Tibial nerve (tissue), 4 donors: ENCODE results near the gene OR2T4. TPM values are rescaled to one million over a fixed set of nuclear protein-coding genes. Genes with fewer than 3 reads are reported as not detected.

Experiments used
- DNase-seq, 2 donors: peaks; one replicate each; pipeline ENCODE4 v3.0.0-alpha.2; 2019; ENCODE audit warnings: low spot score in 2 of 2
- H3K27ac ChIP-seq, 4 donors: fragments of 200-600 bp; sonication (generic) in 3 of 4; one replicate each; pipeline ENCODE4 v1.5.1; 2017 to 2019; ENCODE audit warnings: mild to moderate bottlenecking in 1 of 4
- H3K27me3 ChIP-seq, 2 donors: fragments of 200-600 bp; sonication (generic) in 1 of 2; one replicate each; pipeline versions ENCODE4 v1.5.1 to v1.6.0; 2017 to 2019
- H3K36me3 ChIP-seq, 3 donors: fragments of 200-600 bp; sonication (generic); one replicate each; pipeline ENCODE4 v1.5.1; 2018 to 2019
- H3K4me1 ChIP-seq, 4 donors: fragments of 200-600 bp; sonication (generic) in 3 of 4; one replicate each; pipeline ENCODE4 v1.5.1; 2017 to 2019
- H3K4me3 ChIP-seq, 4 donors: fragments of 200-600 bp; sonication (generic) in 3 of 4; one replicate each; pipeline ENCODE4 v1.5.1; 2017 to 2019; ENCODE audit warnings: mild to moderate bottlenecking in 1 of 4, moderate library complexity in 1 of 4
- H3K9me3 ChIP-seq, 4 donors: fragments of 200-600 bp; sonication (generic) in 3 of 4; one replicate each; pipeline ENCODE4 v1.5.1; 2017 to 2019
- EP300 ChIP-seq, 2 donors: sonication (generic); formaldehyde crosslinking; IDR thresholded peaks; one replicate each; pipeline ENCODE4 v1.6.1; 2017; ENCODE audit warnings: antibody characterized with exemption in 2 of 2, mild to moderate bottlenecking in 1 of 2
- POLR2A ChIP-seq, 2 donors: fragments of 450-650 bp; IDR thresholded peaks; one replicate each; pipeline ENCODE4 v1.6.1; 2017; ENCODE audit warnings: antibody characterized with exemption in 2 of 2, mild to moderate bottlenecking in 2 of 2, moderate library complexity in 2 of 2
- WGBS, 2 donors: methylation state at CpG; one replicate each; pipeline ENCODE4 v1.1.5; 2018; 5-methylcytosine and 5-hydroxymethylcytosine counted together
- total RNA-seq, 4 donors: library from RNA; depleted of rRNA; stranded (reverse); fragments of >200 nt; gene quantifications; one replicate each; pipeline ENCODE4 v1.1.0, GENCODE V29; 2016
- TF ChIP-seq, protein P1 (sequence below), 5 experiments: fragments of 200-600 bp in 3 of 5; fragments of 450-650 bp in 2 of 5; sonication (generic) in 3 of 5; IDR thresholded peaks; one replicate each; pipeline ENCODE4 v1.5.1; 2016 to 2019; ENCODE audit warnings: antibody characterized with exemption in 5 of 5, mild to moderate bottlenecking in 3 of 5, moderate library complexity in 2 of 5

OR2T4 gene
- total RNA-seq, 4 donors from 2014 or later: not detected

DNA sequence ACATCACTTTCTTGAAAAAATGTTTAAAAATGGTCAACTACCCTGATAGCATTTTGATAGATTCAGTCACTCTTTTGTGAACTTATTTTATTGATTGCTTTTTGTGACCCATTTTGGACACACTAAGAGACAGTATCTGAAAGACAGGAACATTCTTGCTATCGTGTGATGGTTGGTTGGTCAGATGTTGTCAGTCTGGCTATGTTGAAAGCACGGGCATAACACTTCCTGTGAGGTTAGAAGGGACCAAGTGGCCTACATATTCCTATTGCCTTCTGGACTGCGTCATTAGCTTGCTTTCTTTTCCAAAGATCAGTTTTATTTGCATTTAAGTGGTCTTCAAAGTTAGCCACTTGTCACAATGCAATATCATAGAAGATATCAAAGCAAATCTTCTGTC lies 15.5 kb downstream of the OR2T4 start:
- TF ChIP-seq POLR2A (IDR thresholded peaks at IDR 0.05) (no peak), EP300 (IDR thresholded peaks at IDR 0.05) (no peak)
- TF ChIP-seq, protein P1, sequence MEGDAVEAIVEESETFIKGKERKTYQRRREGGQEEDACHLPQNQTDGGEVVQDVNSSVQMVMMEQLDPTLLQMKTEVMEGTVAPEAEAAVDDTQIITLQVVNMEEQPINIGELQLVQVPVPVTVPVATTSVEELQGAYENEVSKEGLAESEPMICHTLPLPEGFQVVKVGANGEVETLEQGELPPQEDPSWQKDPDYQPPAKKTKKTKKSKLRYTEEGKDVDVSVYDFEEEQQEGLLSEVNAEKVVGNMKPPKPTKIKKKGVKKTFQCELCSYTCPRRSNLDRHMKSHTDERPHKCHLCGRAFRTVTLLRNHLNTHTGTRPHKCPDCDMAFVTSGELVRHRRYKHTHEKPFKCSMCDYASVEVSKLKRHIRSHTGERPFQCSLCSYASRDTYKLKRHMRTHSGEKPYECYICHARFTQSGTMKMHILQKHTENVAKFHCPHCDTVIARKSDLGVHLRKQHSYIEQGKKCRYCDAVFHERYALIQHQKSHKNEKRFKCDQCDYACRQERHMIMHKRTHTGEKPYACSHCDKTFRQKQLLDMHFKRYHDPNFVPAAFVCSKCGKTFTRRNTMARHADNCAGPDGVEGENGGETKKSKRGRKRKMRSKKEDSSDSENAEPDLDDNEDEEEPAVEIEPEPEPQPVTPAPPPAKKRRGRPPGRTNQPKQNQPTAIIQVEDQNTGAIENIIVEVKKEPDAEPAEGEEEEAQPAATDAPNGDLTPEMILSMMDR (IDR thresholded peaks at IDR 0.05): no peak
- no peaks in the 10 kb centered on the region for H3K36me3 ChIP-seq
- H3K4me1 ChIP-seq: no peaks in the 10 kb centered on the region
- WGBS, 2 donors: 62 to 73% methylated on average over 3 of the region's 3 CpGs
- H3K4me3 ChIP-seq: no peak overlapping the region
- peaks cover 0 to 4% (median 0%) of the 10 kb centered on the region in 4 donors for H3K9me3 ChIP-seq
- H3K27ac ChIP-seq: no peak overlapping the region
- no peak for DNase-seq
- no peaks in the 10 kb centered on the region for H3K27me3 ChIP-seq

DNA sequence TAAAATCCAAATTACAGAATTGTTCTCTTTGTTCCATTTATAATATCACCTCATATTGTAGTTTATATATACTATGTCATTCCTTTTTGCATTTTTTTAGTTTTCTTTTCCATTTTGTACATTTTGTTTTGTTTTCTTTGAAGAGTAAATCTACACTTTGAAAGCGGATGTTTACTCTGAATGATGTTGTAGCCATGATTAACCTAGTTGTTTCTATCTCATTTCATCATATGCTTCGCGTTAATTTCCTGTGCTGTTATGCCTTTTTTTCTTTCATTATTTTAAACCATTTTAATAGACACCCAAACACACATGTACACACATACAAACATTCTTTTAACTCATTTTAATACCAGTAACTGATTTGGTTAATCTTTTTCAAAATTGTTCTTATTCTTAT lies 19.4 kb downstream of the OR2T4 start:
- Histone ChIP-seq H3K4me1 (no peaks in the 10 kb centered on the region), H3K27me3 (no peaks in the 10 kb centered on the region), H3K27ac (no peak overlapping the region), H3K4me3 (no peak overlapping the region), H3K9me3 (no peaks in the 10 kb centered on the region), H3K36me3 (no peaks in the 10 kb centered on the region)
- no peak for DNase-seq
- 92 to 93% methylated on average over 3 of the region's 3 CpGs for WGBS, 2 donors
- TF ChIP-seq EP300 (IDR thresholded peaks at IDR 0.05): no peak

DNA sequence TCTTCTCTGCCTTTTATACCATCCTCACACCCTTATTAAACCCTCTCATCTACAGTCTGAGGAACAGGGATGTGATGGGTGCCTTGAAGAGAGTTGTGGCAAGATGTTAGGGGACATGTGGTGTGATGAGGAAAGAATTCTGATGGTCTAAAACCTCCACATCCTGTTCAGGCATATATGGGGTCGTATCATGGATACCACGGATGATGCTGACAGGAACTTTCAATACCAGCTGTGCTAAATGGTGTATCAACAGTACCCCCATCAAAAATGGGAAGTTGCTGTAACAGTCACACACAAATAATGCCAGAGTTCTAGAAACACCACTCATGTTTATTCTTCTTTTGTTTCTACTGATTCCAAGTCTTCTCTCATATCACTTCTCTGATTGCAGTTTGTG lies 27.0 kb downstream of the OR2T4 start:
- H3K4me1 ChIP-seq: no peaks in the 10 kb centered on the region
- WGBS, 2 donors: 59 to 76% methylated on average over 2 of the region's 2 CpGs
- H3K27ac ChIP-seq: no peak overlapping the region
- DNase-seq: no peak
- TF ChIP-seq EP300 (IDR thresholded peaks at IDR 0.05) (no peak), POLR2A (IDR thresholded peaks at IDR 0.05) (no peak)
- TF ChIP-seq, protein P1 (IDR thresholded peaks at IDR 0.05): no peak
- H3K9me3 ChIP-seq: no peaks in the 10 kb centered on the region
- H3K27me3 ChIP-seq: no peaks in the 10 kb centered on the region
- no peak overlapping the region for H3K4me3 ChIP-seq
- no peaks in the 10 kb centered on the region for H3K36me3 ChIP-seq

DNA sequence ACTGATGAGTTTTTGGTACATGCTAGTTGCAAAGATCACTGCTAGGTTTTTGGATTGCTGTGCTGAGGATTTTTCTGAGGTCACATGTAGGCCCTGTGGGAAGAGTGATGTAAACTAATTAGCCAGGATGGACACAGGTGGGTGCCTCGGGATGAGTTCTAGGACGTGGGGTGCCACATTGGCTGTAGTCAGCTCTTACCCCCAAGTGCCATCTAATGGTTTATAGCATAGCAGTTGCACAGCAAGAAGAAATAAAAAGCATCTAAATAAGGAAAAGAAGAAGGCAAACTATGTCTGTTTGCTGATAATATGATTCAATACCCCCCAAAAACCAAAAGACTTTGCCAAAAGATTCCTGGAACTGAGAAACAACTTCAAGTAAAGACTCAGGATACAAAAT lies 31.6 kb downstream of the OR2T4 start:
- no peaks in the 10 kb centered on the region for H3K9me3 ChIP-seq
- no peaks in the 10 kb centered on the region for H3K4me1 ChIP-seq
- no peak for TF ChIP-seq POLR2A (IDR thresholded peaks at IDR 0.05)
- no peak for TF ChIP-seq EP300 (IDR thresholded peaks at IDR 0.05)
- TF ChIP-seq, protein P1 (IDR thresholded peaks at IDR 0.05): no peak
- H3K27ac ChIP-seq: no peak overlapping the region
- WGBS, 2 donors: 62 to 63% methylated on average over 2 of the region's 2 CpGs
- H3K4me3 ChIP-seq: no peak overlapping the region
- H3K27me3 ChIP-seq: no peaks in the 10 kb centered on the region
- DNase-seq: no peak
- no peaks in the 10 kb centered on the region for H3K36me3 ChIP-seq

DNA sequence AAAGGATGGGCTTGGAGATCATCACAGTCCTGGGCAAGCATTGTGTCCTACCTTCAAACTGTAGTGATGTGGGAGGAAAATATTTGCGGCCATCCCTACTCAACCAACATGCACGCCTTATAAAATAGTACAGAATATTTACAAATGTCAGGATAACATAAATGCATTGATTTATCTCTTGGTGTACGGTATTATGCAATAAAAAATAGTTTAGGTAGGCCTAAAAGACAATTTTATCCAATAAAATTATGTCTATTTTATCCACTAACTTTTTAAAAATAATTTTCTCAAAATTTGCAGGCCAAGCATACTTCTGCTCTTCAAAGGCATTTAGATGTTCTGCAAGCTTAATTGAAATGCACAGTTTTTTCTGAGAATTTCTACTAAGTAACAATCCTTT lies 41.3 kb downstream of the OR2T4 start, which contains the start of gene OR2T1:
Gene OR2T1 (plus strand): TSS at position 301 of the 400 bp plus-strand sequence. CDS start 3,100 bp downstream, outside the sequence.
- 77 to 80% methylated on average over 3 of the region's 3 CpGs for WGBS, 2 donors
- Histone ChIP-seq H3K9me3 (no peaks in the 10 kb centered on the region), H3K27ac (no peak within 1 kb of the TSS), H3K36me3 (no peaks in the 10 kb centered on the region), H3K4me1 (no peaks in the 10 kb centered on the region), H3K27me3 (no peaks in the 10 kb centered on the region), H3K4me3 (no peak within 1 kb of the TSS)
- DNase-seq: no peak
- TF ChIP-seq, protein P1 (IDR thresholded peaks at IDR 0.05): no peak
- TF ChIP-seq EP300 (IDR thresholded peaks at IDR 0.05) (no peak), POLR2A (IDR thresholded peaks at IDR 0.05) (no peak)

DNA sequence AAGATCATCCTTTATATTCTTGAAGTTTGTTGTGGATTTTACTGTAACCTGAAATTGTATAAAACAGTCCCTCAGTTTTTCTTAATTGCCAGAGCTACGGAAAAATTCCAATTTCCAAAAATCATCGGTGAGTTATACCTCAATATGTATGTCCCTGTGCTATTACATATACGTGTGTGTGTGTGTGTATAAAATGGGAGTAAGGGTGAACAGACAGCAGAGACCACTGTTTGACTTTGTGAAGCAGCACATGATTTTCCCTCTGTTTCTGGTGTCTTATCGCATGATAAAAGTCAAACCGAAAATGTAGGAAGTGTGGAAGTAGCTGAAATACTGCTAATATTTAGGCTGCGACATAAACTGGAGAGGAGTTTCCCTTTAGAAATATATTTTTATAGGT lies 42.6 kb downstream of the OR2T4 start:
- Histone ChIP-seq H3K27me3 (no peaks in the 10 kb centered on the region), H3K27ac (no peak overlapping the region), H3K9me3 (no peaks in the 10 kb centered on the region), H3K4me1 (no peaks in the 10 kb centered on the region), H3K4me3 (no peak overlapping the region), H3K36me3 (no peaks in the 10 kb centered on the region)
- DNase-seq: no peak
- TF ChIP-seq POLR2A (IDR thresholded peaks at IDR 0.05): no peak
- no peak for TF ChIP-seq EP300 (IDR thresholded peaks at IDR 0.05)
- TF ChIP-seq, protein P1 (IDR thresholded peaks at IDR 0.05): no peak
- 79 to 85% methylated on average over 6 of the region's 6 CpGs for WGBS, 2 donors
